Esophagus muscularis mucosa (tissue), 3 donors: ENCODE results near the gene SLC6A3.

Experiments
- POLR2A ChIP-seq: fragments of 450-650 bp; IDR thresholded peaks from one replicate; pipeline ENCODE4 v1.6.1; 2017; ENCODE audit warnings: antibody characterized with exemption, moderate library complexity, mild to moderate bottlenecking, low read depth
- TF ChIP-seq, protein P1 (sequence below), 3 experiments: fragments of 200-600 bp in 2 of 3; fragments of 450-650 bp in 1 of 3; sonication (generic) in 2 of 3; IDR thresholded peaks; one replicate each; pipeline ENCODE4 v1.5.1; 2017 to 2019; ENCODE audit warnings: antibody characterized with exemption in 3 of 3, mild to moderate bottlenecking in 2 of 3, moderate library complexity in 1 of 3

DNA sequence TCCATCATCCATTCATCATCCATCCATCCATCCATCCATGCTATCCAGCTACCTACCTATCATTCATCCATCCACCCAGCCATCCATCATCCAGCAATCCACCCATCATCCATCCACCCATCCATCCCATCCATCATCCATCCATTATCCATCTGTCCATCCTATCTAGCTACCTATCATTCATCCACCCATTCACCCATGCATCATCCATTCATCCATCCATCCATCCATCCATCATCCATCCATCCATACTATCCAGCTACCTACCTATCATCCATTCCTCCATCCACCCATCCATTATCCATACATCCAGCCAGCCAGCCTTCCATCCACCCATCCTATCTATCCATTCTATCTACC is 26.3 kb downstream of the SLC6A3 start:
- TF ChIP-seq, protein P1, sequence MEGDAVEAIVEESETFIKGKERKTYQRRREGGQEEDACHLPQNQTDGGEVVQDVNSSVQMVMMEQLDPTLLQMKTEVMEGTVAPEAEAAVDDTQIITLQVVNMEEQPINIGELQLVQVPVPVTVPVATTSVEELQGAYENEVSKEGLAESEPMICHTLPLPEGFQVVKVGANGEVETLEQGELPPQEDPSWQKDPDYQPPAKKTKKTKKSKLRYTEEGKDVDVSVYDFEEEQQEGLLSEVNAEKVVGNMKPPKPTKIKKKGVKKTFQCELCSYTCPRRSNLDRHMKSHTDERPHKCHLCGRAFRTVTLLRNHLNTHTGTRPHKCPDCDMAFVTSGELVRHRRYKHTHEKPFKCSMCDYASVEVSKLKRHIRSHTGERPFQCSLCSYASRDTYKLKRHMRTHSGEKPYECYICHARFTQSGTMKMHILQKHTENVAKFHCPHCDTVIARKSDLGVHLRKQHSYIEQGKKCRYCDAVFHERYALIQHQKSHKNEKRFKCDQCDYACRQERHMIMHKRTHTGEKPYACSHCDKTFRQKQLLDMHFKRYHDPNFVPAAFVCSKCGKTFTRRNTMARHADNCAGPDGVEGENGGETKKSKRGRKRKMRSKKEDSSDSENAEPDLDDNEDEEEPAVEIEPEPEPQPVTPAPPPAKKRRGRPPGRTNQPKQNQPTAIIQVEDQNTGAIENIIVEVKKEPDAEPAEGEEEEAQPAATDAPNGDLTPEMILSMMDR (IDR thresholded peaks at IDR 0.05): no peak
- no peak for TF ChIP-seq POLR2A
